GM19455 (cell line): ENCODE results near the gene GTF2F2.

Source experiments
- ATAC-seq: cut with Tn5 transposase; IDR thresholded peaks from one replicate; pipeline ENCODE4 v1.9.1; 2021; ENCODE audit not compliant: unreplicated experiment

Gene GTF2F2

GRCh38 chr13:45119991-45120864 lies at the start of gene GTF2F2:
TSS of gene GTF2F2 (plus strand) at chr13:45120510. CDS start at chr13:45120656, 146 bp downstream.
- ATAC-seq = peak; percentile 72

GRCh38 chr13:45073809-45074208 lies 46.5 kb upstream of the GTF2F2 start:
- no peak for ATAC-seq

- no peak for ATAC-seq
Measured at GRCh38 chr13:45074721-45075120, 45.6 kb upstream of the GTF2F2 start.

GRCh38 chr13:45078003-45078402 lies 42.3 kb upstream of the GTF2F2 start:
- ATAC-seq = no peak

- ATAC-seq = no peak
Measured at GRCh38 chr13:45082964-45083363, 37.3 kb upstream of the GTF2F2 start.

GRCh38 chr13:45084515-45084914 lies 35.8 kb upstream of the GTF2F2 start:
- ATAC-seq = no peak

- ATAC-seq = no peak
Measured at GRCh38 chr13:45086484-45086883, 33.8 kb upstream of the GTF2F2 start.

GRCh38 chr13:45092663-45093062 lies 27.6 kb upstream of the GTF2F2 start:
- ATAC-seq = no peak

- ATAC-seq = no peak
Measured at GRCh38 chr13:45100573-45101262, 19.6 kb upstream of the GTF2F2 start.

- no peak for ATAC-seq
Measured at GRCh38 chr13:45101327-45102018, 18.8 kb upstream of the GTF2F2 start.

GRCh38 chr13:45102136-45102507 lies 18.2 kb upstream of the GTF2F2 start:
- no peak for ATAC-seq

- no peak for ATAC-seq
Measured at GRCh38 chr13:45103449-45103848, 16.9 kb upstream of the GTF2F2 start.

- no peak for ATAC-seq
Measured at GRCh38 chr13:45104261-45104660, 16.0 kb upstream of the GTF2F2 start.

- ATAC-seq = no peak
Measured at GRCh38 chr13:45105895-45106294, 14.4 kb upstream of the GTF2F2 start.

- ATAC-seq = no peak
Measured at GRCh38 chr13:45107539-45107938, 12.8 kb upstream of the GTF2F2 start.

GRCh38 chr13:45108716-45109101 lies 11.6 kb upstream of the GTF2F2 start:
- peak; percentile 68 for ATAC-seq

- ATAC-seq = peak; percentile 53
Measured at GRCh38 chr13:45109102-45109720, 11.1 kb upstream of the GTF2F2 start.

GRCh38 chr13:45113233-45114224 lies 6.8 kb upstream of the GTF2F2 start:
- ATAC-seq = no peak

- peak; percentile 26 for ATAC-seq
Measured at GRCh38 chr13:45119469-45119990, 780 bp upstream of the GTF2F2 start.
